Astrocyte (in vitro differentiated cells and primary cell): Measurements from ENCODE around the gene AZIN2.

Experiments
- CTCF ChIP-seq: IDR thresholded peaks from 2 replicates; pipeline ENCODE4 v1.5.1; 2011; ENCODE audit warnings: low read depth, mild to moderate bottlenecking, inconsistent platforms, low read length, moderate library complexity; ENCODE audit not compliant: insufficient read depth
- EZH2 ChIP-seq: IDR thresholded peaks from 2 replicates; pipeline ENCODE4 v1.6.1; 2012; ENCODE audit warnings: mild to moderate bottlenecking, low read length, inconsistent platforms; ENCODE audit not compliant: insufficient read depth

DNA sequence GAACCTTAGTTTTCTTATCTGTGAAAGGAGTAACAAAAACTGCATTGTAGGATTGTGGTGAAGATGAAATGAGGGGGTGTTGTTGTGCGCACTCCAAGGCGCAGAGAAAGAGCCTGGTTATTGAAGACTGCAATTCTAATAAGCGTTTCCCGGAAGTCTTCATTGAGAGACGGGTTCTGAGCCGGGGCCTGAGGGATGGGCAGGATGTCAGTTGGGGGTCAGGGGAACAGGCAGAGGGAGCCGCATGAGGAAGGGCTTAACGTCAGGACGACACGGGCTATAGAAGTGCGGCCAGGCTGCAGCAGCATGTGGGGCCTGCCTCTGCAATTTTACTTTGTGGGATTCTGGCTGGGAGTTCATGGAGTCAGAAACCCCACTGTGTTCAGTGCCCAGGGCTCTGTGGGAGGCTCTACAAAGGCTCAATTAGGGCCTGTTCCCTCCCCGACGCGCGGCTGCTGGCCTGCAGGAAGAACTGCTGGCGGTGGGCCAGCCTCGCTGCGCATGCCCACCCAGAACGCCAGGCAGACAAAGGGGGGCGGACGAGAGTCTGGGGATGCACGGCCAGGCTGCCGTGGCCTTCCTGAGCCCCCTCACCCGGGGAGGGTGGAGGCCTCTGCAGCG is 80.2 kb downstream of the AZIN2 start:
- no peak for TF ChIP-seq CTCF
- no peak for TF ChIP-seq EZH2
